ENCODE results near the gene RNF133. TPM values are rescaled to one million over a fixed set of nuclear protein-coding genes. Genes with fewer than 3 reads are reported as not detected.

RNF133 gene
- total RNA-seq = 1 to 10 TPM in 2 of 3 donors, under 1 TPM in 1; 0.80 to 8.2 (median 5.6) TPM

- no peaks in the 10 kb centered on the region for H3K27me3 ChIP-seq
- TF ChIP-seq POLR2AphosphoS5 (IDR thresholded peaks at IDR 0.05) (no peak), POLR2A (IDR thresholded peaks at IDR 0.05) (no peak), CTCF (IDR thresholded peaks at IDR 0.05) (no peak)
- H3K4me3 ChIP-seq = no peak within 1 kb of the TSS
- no peaks in the 10 kb centered on the region for H3K36me3 ChIP-seq
- H3K27ac ChIP-seq = no peak within 1 kb of the TSS
- DNase-seq (ENCODE audit: low spot score in 2 of 2) = no peak
- intact Hi-C loops (cut with DNase I; ENCODE audit: low total_unique reads) = no loop called here
- no peaks in the 10 kb centered on the region for H3K9me3 ChIP-seq
- H3K4me1 ChIP-seq = no peaks in the 10 kb centered on the region
These were observed at the start of gene RNF133 for GRCh38 chr7:122699017-122699416. Gene RNF133 (minus strand): TSS chr7:122699117. CDS start chr7:122698918, 199 bp downstream.

- no peaks in the 10 kb centered on the region for H3K36me3 ChIP-seq
- no peak overlapping the region for H3K4me3 ChIP-seq
- no peaks in the 10 kb centered on the region for H3K27me3 ChIP-seq
- DNase-seq (ENCODE audit: low spot score in 2 of 2) = no peak
- no peaks in the 10 kb centered on the region for H3K9me3 ChIP-seq
- no peak for TF ChIP-seq POLR2AphosphoS5 (IDR thresholded peaks at IDR 0.05)
- no peak for TF ChIP-seq CTCF (IDR thresholded peaks at IDR 0.05)
- no peak for TF ChIP-seq POLR2A (IDR thresholded peaks at IDR 0.05)
- intact Hi-C loops (cut with DNase I; ENCODE audit: low total_unique reads) = no loop called here
- H3K4me1 ChIP-seq = no peaks in the 10 kb centered on the region
- no peak overlapping the region for H3K27ac ChIP-seq
These were observed 49.3 kb upstream of the RNF133 start for GRCh38 chr7:122748195-122748594.

GRCh38 chr7:122746948-122747347 is 48.0 kb upstream of the RNF133 start:
- H3K4me1 ChIP-seq = no peaks in the 10 kb centered on the region
- intact Hi-C loops (cut with DNase I; ENCODE audit: low total_unique reads) = no loop called here
- no peak overlapping the region for H3K4me3 ChIP-seq
- no peak for DNase-seq (ENCODE audit: low spot score in 2 of 2)
- TF ChIP-seq POLR2A (IDR thresholded peaks at IDR 0.05) (no peak), CTCF (IDR thresholded peaks at IDR 0.05) (no peak), POLR2AphosphoS5 (IDR thresholded peaks at IDR 0.05) (no peak)
- H3K27ac ChIP-seq = no peak overlapping the region
- H3K9me3 ChIP-seq = no peaks in the 10 kb centered on the region
- H3K36me3 ChIP-seq = no peaks in the 10 kb centered on the region
- no peaks in the 10 kb centered on the region for H3K27me3 ChIP-seq

- H3K4me3 ChIP-seq = no peak overlapping the region
- no peaks in the 10 kb centered on the region for H3K27me3 ChIP-seq
- no peak for TF ChIP-seq POLR2A (IDR thresholded peaks at IDR 0.05)
- no peak for TF ChIP-seq CTCF (IDR thresholded peaks at IDR 0.05)
- TF ChIP-seq POLR2AphosphoS5 (IDR thresholded peaks at IDR 0.05) = no peak
- H3K4me1 ChIP-seq = no peaks in the 10 kb centered on the region
- no peaks in the 10 kb centered on the region for H3K9me3 ChIP-seq
- intact Hi-C loops (cut with DNase I; ENCODE audit: low total_unique reads) = no loop called here
- H3K27ac ChIP-seq = no peak overlapping the region
- no peaks in the 10 kb centered on the region for H3K36me3 ChIP-seq
- DNase-seq (ENCODE audit: low spot score in 2 of 2) = no peak
These were observed 44.3 kb upstream of the RNF133 start for GRCh38 chr7:122743211-122743610.

GRCh38 chr7:122738947-122739346 is 40.0 kb upstream of the RNF133 start:
- no peaks in the 10 kb centered on the region for H3K27me3 ChIP-seq
- TF ChIP-seq POLR2AphosphoS5 (IDR thresholded peaks at IDR 0.05) (no peak), POLR2A (IDR thresholded peaks at IDR 0.05) (no peak), CTCF (IDR thresholded peaks at IDR 0.05) (no peak)
- intact Hi-C loops (cut with DNase I; ENCODE audit: low total_unique reads) = no loop called here
- no peak overlapping the region for H3K4me3 ChIP-seq
- H3K27ac ChIP-seq = no peak overlapping the region
- no peaks in the 10 kb centered on the region for H3K9me3 ChIP-seq
- no peaks in the 10 kb centered on the region for H3K4me1 ChIP-seq
- no peak for DNase-seq (ENCODE audit: low spot score in 2 of 2)
- H3K36me3 ChIP-seq = no peaks in the 10 kb centered on the region
